Activated naive CD8-positive, alpha-beta T cell treated with anti-CD3 and anti-CD28 coated beads, Interleukin-2, amount 50 U/mL, for 24 hours (primary cell): ENCODE results near the gene SUMF2.
"Not testable (repeated sequence)": the region's sequence is repeated elsewhere in the genome, so short reads cannot be mapped to it uniquely, and the experiment has no call there.

Experiments
- ATAC-seq: fragments of 150-1000 bp; cut with Tn5 transposase; one replicate; pipeline ENCODE4 v1.10.0; 2021
- DNase-seq: peaks from one replicate; pipeline ENCODE4 v3.0.0; 2021
- H3K27ac Mint-ChIP-seq: one replicate; pipeline ENCODE4 v1.8.0; 2021; ENCODE audit warnings: mild to moderate bottlenecking, mixed read lengths
- H3K27me3 Mint-ChIP-seq: one replicate; pipeline ENCODE4 v1.8.0; 2021; ENCODE audit warnings: mixed read lengths
- H3K36me3 Mint-ChIP-seq: one replicate; pipeline ENCODE4 v1.8.0; 2021; ENCODE audit warnings: low read depth, mixed read lengths
- H3K4me1 Mint-ChIP-seq: one replicate; pipeline ENCODE4 v1.8.0; 2021; ENCODE audit warnings: mixed read lengths
- H3K4me3 Mint-ChIP-seq: one replicate; pipeline ENCODE4 v1.8.0; 2021; ENCODE audit warnings: mild to moderate bottlenecking, moderate library complexity, mixed read lengths
- H3K9me3 Mint-ChIP-seq: one replicate; pipeline ENCODE4 v1.8.0; 2021; ENCODE audit warnings: mixed read lengths

SUMF2 gene

GRCh38 chr7:56048245-56048644 lies 15.8 kb upstream of the SUMF2 start:
- Mint-ChIP-seq H3K4me3 (no peak overlapping the region), H3K4me1 (peaks cover 22% of the 10 kb centered on the region), H3K27me3 (no peaks in the 10 kb centered on the region), H3K36me3 (peaks cover 18% of the 10 kb centered on the region), H3K27ac (no peak overlapping the region), H3K9me3 (no peaks in the 10 kb centered on the region)
- ATAC-seq, result no peak
- DNase-seq, result no peak

- not testable (repeated sequence) for DNase-seq, H3K4me3 Mint-ChIP-seq, ATAC-seq, H3K9me3 Mint-ChIP-seq, H3K27ac Mint-ChIP-seq, H3K27me3 Mint-ChIP-seq
- H3K36me3 Mint-ChIP-seq, result peaks cover 23% of the 10 kb centered on the region
- peaks cover 27% of the 10 kb centered on the region for H3K4me1 Mint-ChIP-seq
These were observed 15.3 kb upstream of the SUMF2 start for GRCh38 chr7:56048763-56049162.

GRCh38 chr7:56051053-56051338 lies 13.1 kb upstream of the SUMF2 start:
- Mint-ChIP-seq H3K27me3 (no peaks in the 10 kb centered on the region), H3K27ac (peak overlapping the region; percentile 99), H3K36me3 (peaks cover 45% of the 10 kb centered on the region), H3K4me1 (peaks cover 49% of the 10 kb centered on the region), H3K4me3 (peak overlapping the region; percentile 99), H3K9me3 (no peaks in the 10 kb centered on the region)
- no peak for ATAC-seq
- DNase-seq, result no peak

GRCh38 chr7:56051339-56052191 lies 12.5 kb upstream of the SUMF2 start, which contains the start of the genes CCT6A and PSPH:
TSS of gene CCT6A (plus strand) at chr7:56051765. CDS start at chr7:56051849, 84 bp downstream.
TSS of gene PSPH (minus strand) at chr7:56051444. CDS start at chr7:56021212, 30,232 bp downstream.
- peak within 1 kb of the TSS; percentile 99 for H3K4me3 Mint-ChIP-seq
- no peaks in the 10 kb centered on the region for H3K27me3 Mint-ChIP-seq
- peaks cover 49% of the 10 kb centered on the region for H3K36me3 Mint-ChIP-seq
- DNase-seq, result peak; percentile 96
- H3K4me1 Mint-ChIP-seq, result peaks cover 53% of the 10 kb centered on the region
- H3K9me3 Mint-ChIP-seq, result no peaks in the 10 kb centered on the region
- peak; percentile 93 for ATAC-seq
- H3K27ac Mint-ChIP-seq, result peak within 1 kb of the TSS; percentile 99

- no peak for ATAC-seq
- no peak for DNase-seq
- H3K4me1 Mint-ChIP-seq, result peaks cover 66% of the 10 kb centered on the region
- H3K27ac Mint-ChIP-seq, result peak overlapping the region; percentile 75
- H3K27me3 Mint-ChIP-seq, result no peaks in the 10 kb centered on the region
- H3K36me3 Mint-ChIP-seq, result peaks cover 65% of the 10 kb centered on the region
- peak overlapping the region; percentile 99 for H3K4me3 Mint-ChIP-seq
- no peaks in the 10 kb centered on the region for H3K9me3 Mint-ChIP-seq
These were observed 10.7 kb upstream of the SUMF2 start for GRCh38 chr7:56053379-56053778.

- peaks cover 70% of the 10 kb centered on the region for H3K4me1 Mint-ChIP-seq
- peak overlapping the region; percentile 99 for H3K4me3 Mint-ChIP-seq
- H3K27ac Mint-ChIP-seq, result peak overlapping the region; percentile 75
- H3K9me3 Mint-ChIP-seq, result no peaks in the 10 kb centered on the region
- H3K36me3 Mint-ChIP-seq, result peaks cover 70% of the 10 kb centered on the region
- no peak for DNase-seq
- no peaks in the 10 kb centered on the region for H3K27me3 Mint-ChIP-seq
- ATAC-seq, result no peak
These were observed 10.1 kb upstream of the SUMF2 start for GRCh38 chr7:56053993-56054392.

- Mint-ChIP-seq H3K27ac (peak overlapping the region; percentile 88), H3K36me3 (peaks cover 63% of the 10 kb centered on the region), H3K27me3 (no peaks in the 10 kb centered on the region), H3K4me3 (peak overlapping the region; percentile 35), H3K9me3 (no peaks in the 10 kb centered on the region), H3K4me1 (peaks cover 67% of the 10 kb centered on the region)
- DNase-seq (no peak), ATAC-seq (peak; percentile 14)
These were observed 1.7 kb upstream of the SUMF2 start for GRCh38 chr7:56062382-56062781.

- Mint-ChIP-seq H3K4me1 (peaks cover 57% of the 10 kb centered on the region), H3K27me3 (no peaks in the 10 kb centered on the region), H3K4me3 (peak overlapping the region; percentile 90), H3K9me3 (no peaks in the 10 kb centered on the region), H3K27ac (peak overlapping the region; percentile 98), H3K36me3 (peaks cover 55% of the 10 kb centered on the region)
- no peak for ATAC-seq
- DNase-seq, result no peak
These were observed 595 bp upstream of the SUMF2 start for GRCh38 chr7:56063500-56063881.

- H3K4me3 Mint-ChIP-seq, H3K9me3 Mint-ChIP-seq, DNase-seq, H3K27ac Mint-ChIP-seq, ATAC-seq, H3K27me3 Mint-ChIP-seq: not testable (repeated sequence)
- H3K4me1 Mint-ChIP-seq, result peaks cover 32% of the 10 kb centered on the region
- H3K36me3 Mint-ChIP-seq, result peaks cover 47% of the 10 kb centered on the region
These were observed 2.3 kb downstream of the SUMF2 start for GRCh38 chr7:56066376-56066775.

GRCh38 chr7:56074371-56074791 lies 10.3 kb downstream of the SUMF2 start:
- DNase-seq (peak; percentile 67), ATAC-seq (peak; percentile 82)
- Mint-ChIP-seq H3K4me3 (no peak overlapping the region), H3K27ac (no peak overlapping the region), H3K27me3 (no peaks in the 10 kb centered on the region), H3K4me1 (no peaks in the 10 kb centered on the region), H3K36me3 (peaks cover 35% of the 10 kb centered on the region), H3K9me3 (no peaks in the 10 kb centered on the region)

GRCh38 chr7:56077681-56078080 lies 13.6 kb downstream of the SUMF2 start:
- ATAC-seq, result no peak
- Mint-ChIP-seq H3K4me3 (no peak overlapping the region), H3K36me3 (peaks cover 30% of the 10 kb centered on the region)

GRCh38 chr7:56078196-56078595 lies 14.1 kb downstream of the SUMF2 start:
- no peak for DNase-seq
- H3K4me1 Mint-ChIP-seq, result no peaks in the 10 kb centered on the region
- H3K36me3 Mint-ChIP-seq, result peaks cover 27% of the 10 kb centered on the region
- no peak overlapping the region for H3K27ac Mint-ChIP-seq
- no peaks in the 10 kb centered on the region for H3K9me3 Mint-ChIP-seq
- ATAC-seq, result no peak
- no peak overlapping the region for H3K4me3 Mint-ChIP-seq
- H3K27me3 Mint-ChIP-seq, result no peaks in the 10 kb centered on the region

More at GRCh38 chr7:56077681-56078080, 13.6 kb downstream of the SUMF2 start:
- H3K27ac Mint-ChIP-seq, result peak overlapping the region; percentile 56
- H3K27me3 Mint-ChIP-seq, result no peaks in the 10 kb centered on the region
- H3K4me1 Mint-ChIP-seq, result no peaks in the 10 kb centered on the region
- DNase-seq, result no peak
- H3K9me3 Mint-ChIP-seq, result no peaks in the 10 kb centered on the region

GRCh38 chr7:56079450-56080185 lies 15.5 kb downstream of the SUMF2 start:
- peaks cover 24% of the 10 kb centered on the region for H3K36me3 Mint-ChIP-seq
- DNase-seq, result no peak

GRCh38 chr7:56080726-56081435 lies 16.8 kb downstream of the SUMF2 start:
- not testable (repeated sequence) for H3K9me3 Mint-ChIP-seq

More at GRCh38 chr7:56079450-56080185, 15.5 kb downstream of the SUMF2 start:
- H3K27me3 Mint-ChIP-seq, result no peaks in the 10 kb centered on the region
- H3K4me3 Mint-ChIP-seq, result no peak overlapping the region
- H3K27ac Mint-ChIP-seq, result no peak overlapping the region
- no peak for ATAC-seq
- H3K9me3 Mint-ChIP-seq, result no peaks in the 10 kb centered on the region
- no peaks in the 10 kb centered on the region for H3K4me1 Mint-ChIP-seq

More at GRCh38 chr7:56080726-56081435, 16.8 kb downstream of the SUMF2 start:
- H3K36me3 Mint-ChIP-seq, result peaks cover 22% of the 10 kb centered on the region
- not testable (repeated sequence) for H3K27me3 Mint-ChIP-seq, DNase-seq, H3K4me3 Mint-ChIP-seq, H3K27ac Mint-ChIP-seq, H3K4me1 Mint-ChIP-seq, ATAC-seq
